Keratinocyte (primary cell): ENCODE results near the gene C1orf74. TPM values are rescaled to one million over a fixed set of nuclear protein-coding genes. Genes with fewer than 3 reads are reported as not detected.

Experiments
- DNase-seq: peaks from one replicate; pipeline ENCODE4 v3.0.0-alpha.2; 2011; ENCODE audit warnings: low read depth, missing footprints, low spot score
- FAIRE-seq: peaks from 2 replicates; lab custom pipeline; 2011; peaks lifted over from hg19 to GRCh38; lab: Jason Lieb, UNC
- H2AFZ ChIP-seq: 2 replicates; pipeline ENCODE4 v1.6.0; 2012; ENCODE audit warnings: low read length, control low read depth, inconsistent platforms; ENCODE audit not compliant: control insufficient read depth
- H3K27ac ChIP-seq: 2 replicates; pipeline ENCODE4 v1.5.1; 2011; ENCODE audit warnings: low read length; ENCODE audit not compliant: control insufficient read depth, insufficient read depth
- H3K27me3 ChIP-seq: 3 replicates; pipeline ENCODE4 v1.6.0; 2011; ENCODE audit warnings: low read length; ENCODE audit not compliant: control insufficient read depth, insufficient read depth; ENCODE audit errors: extremely low read depth
- H3K36me3 ChIP-seq, 2 experiments: 2 replicates in 1 of 2; 3 replicates in 1 of 2; pipeline ENCODE4 v1.5.1; 2011; ENCODE audit warnings: low read length in 2 of 2, mild to moderate bottlenecking in 1 of 2; ENCODE audit not compliant: control insufficient read depth in 2 of 2, insufficient read depth in 2 of 2; ENCODE audit errors: extremely low read depth in 1 of 2
- H3K4me1 ChIP-seq: 3 replicates; pipeline ENCODE4 v1.5.1; 2011; ENCODE audit warnings: low read length; ENCODE audit not compliant: control insufficient read depth, insufficient read depth; ENCODE audit errors: extremely low read depth
- H3K4me2 ChIP-seq: 3 replicates; pipeline ENCODE4 v1.6.0; 2011; ENCODE audit warnings: low read depth, low read length; ENCODE audit not compliant: control insufficient read depth, insufficient read depth; ENCODE audit errors: extremely low read depth
- H3K4me3 ChIP-seq, 3 experiments: fragments of 200-600 bp in 1 of 3; sonication (generic) in 1 of 3; 2 replicates in 2 of 3; 3 replicates in 1 of 3; pipeline ENCODE4 v1.5.1; 2011 to 2016; ENCODE audit warnings: low read length in 3 of 3, mild to moderate bottlenecking in 3 of 3, control low read depth in 2 of 3, inconsistent platforms in 1 of 3, low read depth in 1 of 3, mixed read lengths in 1 of 3, mixed run types in 1 of 3, moderate library complexity in 1 of 3; ENCODE audit not compliant: control insufficient read depth in 2 of 3, insufficient read depth in 2 of 3; ENCODE audit errors: extremely low read depth in 1 of 3
- H3K79me2 ChIP-seq: 2 replicates; pipeline ENCODE4 v1.6.0; 2012; ENCODE audit warnings: low read length; ENCODE audit not compliant: control insufficient read depth, insufficient read depth
- H3K9ac ChIP-seq: 3 replicates; pipeline ENCODE4 v1.6.0; 2011; ENCODE audit warnings: low read length; ENCODE audit not compliant: control insufficient read depth, insufficient read depth; ENCODE audit errors: extremely low read depth
- H3K9me1 ChIP-seq: 3 replicates; pipeline ENCODE4 v1.6.0; 2011; ENCODE audit warnings: low read length; ENCODE audit not compliant: control insufficient read depth, insufficient read depth; ENCODE audit errors: extremely low read depth
- H3K9me3 ChIP-seq: 2 replicates; pipeline ENCODE4 v1.5.1; 2012; ENCODE audit warnings: low read depth, low read length; ENCODE audit not compliant: control insufficient read depth
- H4K20me1 ChIP-seq: 3 replicates; pipeline ENCODE4 v1.6.0; 2011; ENCODE audit warnings: low read length; ENCODE audit not compliant: control insufficient read depth, insufficient read depth; ENCODE audit errors: extremely low read depth
- EZH2 ChIP-seq: IDR thresholded peaks from one replicate; pipeline ENCODE4 v1.6.1; 2012; ENCODE audit warnings: inconsistent platforms, mild to moderate bottlenecking, low read length, moderate library complexity
- dilution Hi-C: fragments of 300-500 bp; cut with MboI; formaldehyde crosslinking; loops from one replicate; pipeline ENCODE4 v1.7.0; 2020; ENCODE audit warnings: low sequenced_read_pairs; ENCODE audit not compliant: extremely low pct_ligation_motif_present
- polyA plus RNA-seq, 5 experiments: library from polyadenylated mRNA; depleted of rRNA in 3 of 5; stranded (reverse) in 3 of 5; stranded (forward) in 1 of 5; unstranded in 1 of 5; fragments of >200 nt; gene quantifications; 1 replicate in 1 of 5; 2 replicates in 3 of 5; 3 replicates in 1 of 5; pipeline versions ENCODE4 v1.2.1 to v1.2.3, GENCODE V29; 2011 to 2012; ENCODE audit warnings: missing spikeins in 2 of 5, low read depth in 1 of 5, low replicate concordance in 1 of 5
- TF ChIP-seq, protein P1 (sequence below), 3 experiments: IDR thresholded peaks in 1 of 3; conservative IDR thresholded peaks in 1 of 3; optimal IDR thresholded peaks in 1 of 3; 2 replicates in 2 of 3; 3 replicates in 1 of 3; pipeline versions ENCODE3 to v1.5.1; 2011; ENCODE audit warnings: low read length in 3 of 3, mild to moderate bottlenecking in 3 of 3, moderate library complexity in 2 of 3, control low read depth in 1 of 3, inconsistent platforms in 1 of 3; ENCODE audit not compliant: insufficient read depth in 2 of 3; ENCODE audit errors: extremely low read depth in 1 of 3

Gene C1orf74
- polyA plus RNA-seq, 1 donor (not counting 4 experiments of a cell fraction or from before 2014, with no cell fraction given): 58.1 TPM

DNA sequence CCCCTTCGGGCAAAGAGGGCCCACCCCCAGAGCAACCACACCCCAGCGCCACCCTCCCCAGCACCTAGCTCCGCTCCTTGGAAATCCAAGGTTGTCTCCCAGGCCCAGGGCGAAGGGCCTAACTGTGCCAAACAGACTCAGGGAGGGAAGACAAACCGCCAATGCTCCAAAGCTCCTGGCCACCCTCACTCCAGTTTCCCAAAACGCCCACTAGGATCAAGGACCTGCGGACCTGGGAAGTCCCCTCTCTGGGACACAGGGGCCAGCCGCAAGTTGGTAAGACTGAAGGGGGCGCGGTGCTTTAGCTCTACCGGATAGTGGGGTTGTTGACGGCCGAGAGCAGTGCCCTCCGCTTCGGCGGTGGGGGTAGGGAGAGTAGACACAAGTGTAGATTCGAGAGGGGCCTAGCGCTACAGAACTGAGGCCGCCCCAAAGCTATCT lies 21.0 kb upstream of the C1orf74 start:
- DNase-seq (no peak), FAIRE-seq (no peak)
- H3K9me1 ChIP-seq: peaks cover 2% of the 10 kb centered on the region
- peaks cover 37% of the 10 kb centered on the region for H4K20me1 ChIP-seq
- H3K27me3 ChIP-seq: no peaks in the 10 kb centered on the region
- H3K4me1 ChIP-seq: peaks cover 66% of the 10 kb centered on the region
- H3K4me2 ChIP-seq: peak overlapping the region; percentile 67
- H3K4me3 ChIP-seq: peak overlapping the region; percentile 81 to 92 (median 90)
- no peak overlapping the region for H2AFZ ChIP-seq
- peaks cover 25 to 36% of the 10 kb centered on the region in 2 experiments for H3K36me3 ChIP-seq
- peak overlapping the region; percentile 100 for H3K9ac ChIP-seq
- peaks cover 71% of the 10 kb centered on the region for H3K79me2 ChIP-seq
- dilution Hi-C loops: no loop called here
- no peak for TF ChIP-seq EZH2
- TF ChIP-seq, protein P1, sequence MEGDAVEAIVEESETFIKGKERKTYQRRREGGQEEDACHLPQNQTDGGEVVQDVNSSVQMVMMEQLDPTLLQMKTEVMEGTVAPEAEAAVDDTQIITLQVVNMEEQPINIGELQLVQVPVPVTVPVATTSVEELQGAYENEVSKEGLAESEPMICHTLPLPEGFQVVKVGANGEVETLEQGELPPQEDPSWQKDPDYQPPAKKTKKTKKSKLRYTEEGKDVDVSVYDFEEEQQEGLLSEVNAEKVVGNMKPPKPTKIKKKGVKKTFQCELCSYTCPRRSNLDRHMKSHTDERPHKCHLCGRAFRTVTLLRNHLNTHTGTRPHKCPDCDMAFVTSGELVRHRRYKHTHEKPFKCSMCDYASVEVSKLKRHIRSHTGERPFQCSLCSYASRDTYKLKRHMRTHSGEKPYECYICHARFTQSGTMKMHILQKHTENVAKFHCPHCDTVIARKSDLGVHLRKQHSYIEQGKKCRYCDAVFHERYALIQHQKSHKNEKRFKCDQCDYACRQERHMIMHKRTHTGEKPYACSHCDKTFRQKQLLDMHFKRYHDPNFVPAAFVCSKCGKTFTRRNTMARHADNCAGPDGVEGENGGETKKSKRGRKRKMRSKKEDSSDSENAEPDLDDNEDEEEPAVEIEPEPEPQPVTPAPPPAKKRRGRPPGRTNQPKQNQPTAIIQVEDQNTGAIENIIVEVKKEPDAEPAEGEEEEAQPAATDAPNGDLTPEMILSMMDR (optimal IDR thresholded peaks at IDR 0.05 in 1 of 3, IDR thresholded peaks at IDR 0.05 in 1 of 3, conservative IDR thresholded peaks at IDR 0.05 in 1 of 3; ENCODE audit: extremely low read depth in 1 of 3, insufficient read depth in 2 of 3, low read length in 3 of 3): peak in 2 of 3 experiments; percentile 2 to 6
- no peaks in the 10 kb centered on the region for H3K9me3 ChIP-seq
- peak overlapping the region; percentile 99 for H3K27ac ChIP-seq

DNA sequence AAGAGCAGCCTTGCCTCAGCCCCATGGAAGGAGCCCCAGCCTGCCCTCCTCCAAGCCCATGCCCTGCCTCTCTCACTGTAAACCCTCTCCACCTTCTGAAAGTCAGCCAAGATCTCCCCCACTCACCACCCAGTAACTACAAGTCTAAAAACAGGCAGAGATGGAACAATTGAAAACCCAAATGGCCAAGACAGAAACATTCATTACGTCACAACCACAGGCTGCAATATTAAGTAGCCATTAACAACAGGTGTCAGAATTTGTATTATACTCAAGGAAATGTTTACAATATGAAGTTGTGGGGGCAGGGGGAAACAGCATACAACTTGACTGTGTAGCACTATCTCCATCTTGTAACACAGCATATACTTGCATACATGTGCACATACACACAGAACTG lies 19.2 kb upstream of the C1orf74 start:
- peak; percentile 57 for FAIRE-seq
- Histone ChIP-seq H2AFZ (no peak overlapping the region), H3K9ac (peak overlapping the region; percentile 100), H3K9me3 (no peaks in the 10 kb centered on the region), H3K4me1 (peaks cover 65% of the 10 kb centered on the region), H3K79me2 (peaks cover 87% of the 10 kb centered on the region), H3K9me1 (peaks cover 2% of the 10 kb centered on the region), H3K36me3 (peaks cover 34 to 44% of the 10 kb centered on the region in 2 experiments), H3K27ac (peak overlapping the region; percentile 99), H3K4me2 (peak overlapping the region; percentile 67), H3K4me3 (peak overlapping the region; percentile 81 to 92 (median 90)), H4K20me1 (peaks cover 49% of the 10 kb centered on the region), H3K27me3 (no peaks in the 10 kb centered on the region)
- dilution Hi-C loops: no loop called here
- no peak for DNase-seq
- TF ChIP-seq, protein P1 (optimal IDR thresholded peaks at IDR 0.05 in 1 of 3, IDR thresholded peaks at IDR 0.05 in 1 of 3, conservative IDR thresholded peaks at IDR 0.05 in 1 of 3; ENCODE audit: extremely low read depth in 1 of 3, insufficient read depth in 2 of 3, low read length in 3 of 3): no peak
- no peak for TF ChIP-seq EZH2
